Measurements from ENCODE around the gene ZNF385C.

GRCh38 chr17:42075789-42076188 lies 22.5 kb downstream of the ZNF385C start:
- no peak for TF ChIP-seq ZFX (IDR thresholded peaks at IDR 0.05)
- no peak for TF ChIP-seq CTCF (conservative IDR thresholded peaks at IDR 0.05)
